ENCODE results near the gene NKX1-1.

The NKX1-1 gene

GRCh38 chr4:1385373-1386340, 20.6 kb downstream of the NKX1-1 start:
- no peak for DNase-seq (ENCODE audit: low read depth in 2 of 2)

- no peak for DNase-seq (ENCODE audit: low read depth in 2 of 2)
These were observed 21.4 kb downstream of the NKX1-1 start for GRCh38 chr4:1384675-1385372.

- no peak for DNase-seq (ENCODE audit: low read depth in 2 of 2)
These were observed 22.3 kb downstream of the NKX1-1 start for GRCh38 chr4:1383728-1384591.

- DNase-seq (ENCODE audit: low read depth in 2 of 2), result no peak
These were observed 23.2 kb downstream of the NKX1-1 start for GRCh38 chr4:1382776-1383727.

GRCh38 chr4:1381944-1382541, 24.2 kb downstream of the NKX1-1 start:
- DNase-seq (ENCODE audit: low read depth in 2 of 2), result no peak

- DNase-seq (ENCODE audit: low read depth in 2 of 2), result no peak
These were observed 25.0 kb downstream of the NKX1-1 start for GRCh38 chr4:1381181-1381621.

GRCh38 chr4:1380368-1381151, 25.7 kb downstream of the NKX1-1 start:
- DNase-seq (ENCODE audit: low read depth in 2 of 2), result no peak

- no peak for DNase-seq (ENCODE audit: low read depth in 2 of 2)
These were observed 26.4 kb downstream of the NKX1-1 start for GRCh38 chr4:1379801-1380331.

- DNase-seq (ENCODE audit: low read depth in 2 of 2), result no peak
These were observed 26.9 kb downstream of the NKX1-1 start for GRCh38 chr4:1379351-1379781.

- DNase-seq (ENCODE audit: low read depth in 2 of 2), result no peak
These were observed 27.5 kb downstream of the NKX1-1 start for GRCh38 chr4:1378559-1379231.

GRCh38 chr4:1377606-1378261, 28.5 kb downstream of the NKX1-1 start:
- DNase-seq (ENCODE audit: low read depth in 2 of 2), result no peak

GRCh38 chr4:1376841-1377605, 29.2 kb downstream of the NKX1-1 start:
- no peak for DNase-seq (ENCODE audit: low read depth in 2 of 2)

- DNase-seq (ENCODE audit: low read depth in 2 of 2), result no peak
These were observed 29.8 kb downstream of the NKX1-1 start for GRCh38 chr4:1376391-1376840.

- DNase-seq (ENCODE audit: low read depth in 2 of 2), result no peak
These were observed 30.4 kb downstream of the NKX1-1 start for GRCh38 chr4:1375761-1376322.

GRCh38 chr4:1375051-1375721, 31.1 kb downstream of the NKX1-1 start:
- no peak for DNase-seq (ENCODE audit: low read depth in 2 of 2)

GRCh38 chr4:1374706-1375045, 31.6 kb downstream of the NKX1-1 start:
- DNase-seq (ENCODE audit: low read depth in 2 of 2), result no peak
